GM12892 (cell line): ENCODE results near the gene PRKCSH.

Source experiments
- POLR2A ChIP-seq: IDR thresholded peaks from 2 replicates; pipeline ENCODE4 v1.6.1; 2011; ENCODE audit warnings: low read depth, low read length, control low read depth
- POLR2AphosphoS5 ChIP-seq: IDR thresholded peaks from 2 replicates; pipeline ENCODE4 v1.6.1; 2011; ENCODE audit warnings: low read depth, low read length, control low read depth
- TAF1 ChIP-seq: IDR thresholded peaks from 2 replicates; pipeline ENCODE4 v1.6.1; 2011; ENCODE audit warnings: low read depth, mild to moderate bottlenecking, control low read depth, low read length, borderline replicate concordance

DNA sequence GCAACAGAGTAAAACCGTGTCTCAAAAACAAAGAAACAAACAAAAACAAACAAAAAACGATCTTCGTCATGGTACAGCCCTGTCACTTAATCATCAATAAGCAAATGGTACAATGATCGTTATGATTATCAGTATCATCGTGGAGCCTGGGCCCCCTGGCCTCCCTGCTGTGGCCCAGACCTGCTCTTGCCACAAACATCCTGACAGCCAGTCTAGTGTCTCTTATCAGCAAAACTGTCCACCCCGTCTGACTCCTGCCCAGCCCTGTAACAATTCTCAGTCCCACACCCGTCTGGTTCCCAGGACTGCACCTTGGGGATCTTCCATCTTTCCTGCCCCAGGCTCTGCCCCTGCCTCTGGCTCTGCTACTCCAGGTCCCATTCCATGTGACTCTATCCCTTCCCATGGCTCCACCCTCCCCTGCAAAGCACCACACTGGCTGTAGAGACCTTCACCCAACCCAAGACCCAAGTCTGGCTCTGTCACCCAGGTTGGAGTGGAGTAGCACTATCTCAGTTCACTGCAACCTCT is 64.5 kb downstream of the PRKCSH start:
- TF ChIP-seq POLR2AphosphoS5 (no peak), POLR2A (no peak), TAF1 (no peak)
